ENCODE results near the gene KDM4E. TPM values are rescaled to one million over a fixed set of nuclear protein-coding genes. Genes with fewer than 3 reads are reported as not detected.

The KDM4E gene
- polyA plus RNA-seq, 1 of the 3 experiments (the other 2 are of a cell fraction), result 0.02 TPM

- TF ChIP-seq NRF1 (IDR thresholded peaks at IDR 0.05; ENCODE audit: low read depth, low read length), result no peak
- TF ChIP-seq MXI1 (IDR thresholded peaks at IDR 0.05; ENCODE audit: low read depth, low read length), result no peak
- TF ChIP-seq ZBTB33 (IDR thresholded peaks at IDR 0.05; ENCODE audit: borderline replicate concordance, low read depth), result no peak
Observed at GRCh38 chr11:95042906-95043305, 17.8 kb downstream of the KDM4E start (continued).

- H4K20me1 ChIP-seq (ENCODE audit: insufficient read depth), result no peaks in the 10 kb centered on the region
- TF ChIP-seq GABPA (IDR thresholded peaks at IDR 0.05; ENCODE audit: low read depth), result no peak
- TF ChIP-seq YY1 (IDR thresholded peaks at IDR 0.05; ENCODE audit: low read depth), result no peak
- TF ChIP-seq IRF3 (IDR thresholded peaks at IDR 0.05; ENCODE audit: low read depth, low read length), result no peak
- no peak for TF ChIP-seq RFX5 (IDR thresholded peaks at IDR 0.05; ENCODE audit: low read length)
- TF ChIP-seq EZH2phosphoT487 (IDR thresholded peaks at IDR 0.05; ENCODE audit: borderline replicate concordance, low read depth), result no peak
- no peak for TF ChIP-seq TCF12 (IDR thresholded peaks at IDR 0.05)
- TF ChIP-seq RXRA (IDR thresholded peaks at IDR 0.05; ENCODE audit: borderline replicate concordance, low read depth), result no peak
- no peak for TF ChIP-seq TAF1 (IDR thresholded peaks at IDR 0.05; ENCODE audit: borderline replicate concordance, low read depth, low read length)
- no peak for TF ChIP-seq PBX3 (IDR thresholded peaks at IDR 0.05)
- TF ChIP-seq REST (IDR thresholded peaks at IDR 0.05; ENCODE audit: low read depth, low read length), result no peak
- no peak for TF ChIP-seq MXI1 (IDR thresholded peaks at IDR 0.05; ENCODE audit: low read depth, low read length)
- TF ChIP-seq POLR2AphosphoS5 (IDR thresholded peaks at IDR 0.05; ENCODE audit: low read depth, low read length), result no peak
- H3K79me2 ChIP-seq (ENCODE audit: insufficient read depth), result no peaks in the 10 kb centered on the region
- H3K9ac ChIP-seq, result no peak overlapping the region
- WGBS (ENCODE audit: low lambda C conversion rate), result 40% methylated on average over 4 of the region's 4 CpGs
- H3K27me3 ChIP-seq (ENCODE audit: insufficient read depth), result peaks cover 14% of the 10 kb centered on the region
- POLR2A ChIA-PET, result no interaction called here
- DNase-seq, result no peak
- no peaks in the 10 kb centered on the region for H3K4me1 ChIP-seq (ENCODE audit: control insufficient read depth in 1 of 2, insufficient read depth in 2 of 2, low read depth in 1 of 2, low read length in 1 of 2)
- no peak overlapping the region for H3K4me2 ChIP-seq
- H3K36me3 ChIP-seq (replicated peaks in 1 of 2; ENCODE audit: control insufficient read depth in 1 of 2, insufficient read depth in 2 of 2, low read length in 1 of 2), result no peaks in the 10 kb centered on the region
- no peaks in the 10 kb centered on the region for H3F3A ChIP-seq (replicated peaks; ENCODE audit: insufficient read depth)
- H3K27ac ChIP-seq (ENCODE audit: low read depth in 2 of 2, low read length in 1 of 2), result no peak overlapping the region
- H3K4me3 ChIP-seq (ENCODE audit: low read depth in 2 of 2, low read length in 1 of 2), result no peak overlapping the region
- H3K9me3 ChIP-seq, result no peaks in the 10 kb centered on the region
- H2AFZ ChIP-seq (ENCODE audit: low read depth), result no peak overlapping the region
- no peaks in the 10 kb centered on the region for H3K9me2 ChIP-seq
- CTCF ChIA-PET, result interaction anchor here (1.0 kb wide), 1 partner anchor 26 kb away, joined by 3 read pairs; no protein-coding TSS in a partner anchor
Observed at GRCh38 chr11:95044010-95044409, 19.0 kb downstream of the KDM4E start.

All from SK-N-SH (cell line).